ENCODE data around the gene HOXB8.

The HOXB8 gene

DNA sequence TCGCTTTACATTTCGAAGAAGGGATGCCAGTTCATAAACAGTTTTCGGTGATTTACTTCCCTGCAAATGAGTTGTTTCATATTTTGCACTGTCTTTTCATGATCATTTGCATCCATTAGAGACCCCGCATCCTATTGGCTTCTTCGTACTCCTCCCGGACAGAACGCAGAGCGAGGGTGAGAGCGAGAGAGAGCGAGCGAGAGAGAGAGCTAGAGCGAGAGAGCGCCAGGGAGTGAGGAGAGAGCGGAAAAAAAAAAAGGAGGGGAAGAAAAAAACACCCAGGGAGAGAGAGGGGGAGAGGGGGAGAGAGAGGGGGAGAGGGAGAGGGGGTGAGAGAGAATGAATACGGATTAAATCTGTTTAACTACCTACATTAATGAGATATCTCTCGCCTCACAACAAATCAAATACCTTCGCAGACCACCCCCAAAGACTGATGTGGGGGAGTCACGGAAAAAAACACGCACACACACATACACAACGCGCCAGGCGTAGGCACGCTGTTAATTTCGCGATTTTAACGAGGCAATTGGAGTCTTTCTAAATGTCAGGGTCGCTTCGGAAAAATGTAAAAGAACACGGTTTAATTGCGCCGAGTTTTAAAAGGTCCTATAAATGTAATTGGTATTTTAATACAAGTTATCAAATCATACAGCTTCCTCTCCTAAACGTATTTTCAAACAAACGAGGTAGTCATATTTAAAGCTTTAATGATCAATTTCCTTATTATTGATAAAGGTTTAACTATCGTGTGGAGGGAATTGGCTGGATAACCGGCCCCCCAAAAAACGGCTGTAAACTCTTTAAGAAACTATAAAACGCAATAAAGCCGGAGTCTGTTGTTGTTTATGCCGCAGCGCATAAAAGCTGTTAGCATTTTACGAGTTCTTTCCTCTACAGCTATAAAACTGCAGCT is at the start of gene HOXB8:
TSS of gene HOXB8 (minus strand) at position 246 of the 916 bp plus-strand sequence. CDS start 588 bp downstream, outside the sequence.
- no peak for DNase-seq

DNA sequence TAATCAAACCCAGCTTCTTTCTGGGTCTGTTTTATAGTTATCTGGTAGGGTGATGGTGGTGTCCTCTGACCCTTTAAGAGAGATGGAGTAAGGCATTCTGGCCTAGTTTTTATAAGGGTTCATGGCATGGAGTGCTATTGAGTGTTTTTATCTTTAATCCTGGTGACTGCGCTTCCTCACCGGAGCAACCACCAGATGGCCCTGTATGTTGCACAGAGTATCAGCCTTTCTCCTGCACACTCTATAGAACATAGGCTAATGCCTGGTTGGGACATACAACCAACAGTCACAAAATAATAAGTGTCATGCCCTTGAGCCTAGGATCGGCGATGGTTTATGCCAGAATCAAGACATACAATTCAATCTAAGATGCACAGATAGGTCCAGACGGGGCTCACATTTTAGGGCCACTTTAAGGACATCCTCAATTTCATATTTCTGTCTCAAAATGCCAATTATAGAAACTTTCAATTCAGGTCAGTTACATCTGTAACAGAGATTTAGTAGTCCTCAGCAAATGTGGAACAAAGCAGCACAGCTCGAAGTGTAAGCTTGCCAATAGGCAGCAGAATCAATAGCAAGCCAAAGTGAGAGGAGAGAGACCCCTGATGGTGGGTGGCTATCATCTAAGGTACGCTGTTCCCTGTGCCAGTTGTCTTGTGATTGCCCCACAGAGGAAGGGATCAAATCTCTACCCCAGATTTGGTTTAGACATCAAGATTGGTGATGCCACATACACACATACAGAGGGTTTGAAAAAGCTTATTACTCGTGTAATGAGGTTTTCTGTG is 48.2 kb upstream of the HOXB8 start:
- DNase-seq: no peak

GRCh38 chr17:48655913-48656312 is 40.8 kb upstream of the HOXB8 start:
- DNase-seq: no peak

GRCh38 chr17:48649741-48650140 is 34.6 kb upstream of the HOXB8 start:
- no peak for DNase-seq

DNA sequence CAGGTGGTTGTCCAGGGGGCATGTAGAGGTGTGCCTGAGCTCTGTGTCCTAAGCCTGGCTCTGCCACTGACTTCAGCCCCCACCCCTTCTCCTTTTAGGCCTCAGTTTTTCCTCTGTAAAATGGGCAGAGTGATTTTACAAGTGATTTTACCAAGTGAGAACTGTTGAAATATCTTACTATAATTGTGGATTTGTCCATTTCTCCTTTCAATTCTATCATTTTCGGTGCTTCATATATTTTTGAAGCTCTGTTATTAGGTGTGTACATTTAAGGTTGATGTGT is 32.8 kb upstream of the HOXB8 start:
- no peak for DNase-seq

DNA sequence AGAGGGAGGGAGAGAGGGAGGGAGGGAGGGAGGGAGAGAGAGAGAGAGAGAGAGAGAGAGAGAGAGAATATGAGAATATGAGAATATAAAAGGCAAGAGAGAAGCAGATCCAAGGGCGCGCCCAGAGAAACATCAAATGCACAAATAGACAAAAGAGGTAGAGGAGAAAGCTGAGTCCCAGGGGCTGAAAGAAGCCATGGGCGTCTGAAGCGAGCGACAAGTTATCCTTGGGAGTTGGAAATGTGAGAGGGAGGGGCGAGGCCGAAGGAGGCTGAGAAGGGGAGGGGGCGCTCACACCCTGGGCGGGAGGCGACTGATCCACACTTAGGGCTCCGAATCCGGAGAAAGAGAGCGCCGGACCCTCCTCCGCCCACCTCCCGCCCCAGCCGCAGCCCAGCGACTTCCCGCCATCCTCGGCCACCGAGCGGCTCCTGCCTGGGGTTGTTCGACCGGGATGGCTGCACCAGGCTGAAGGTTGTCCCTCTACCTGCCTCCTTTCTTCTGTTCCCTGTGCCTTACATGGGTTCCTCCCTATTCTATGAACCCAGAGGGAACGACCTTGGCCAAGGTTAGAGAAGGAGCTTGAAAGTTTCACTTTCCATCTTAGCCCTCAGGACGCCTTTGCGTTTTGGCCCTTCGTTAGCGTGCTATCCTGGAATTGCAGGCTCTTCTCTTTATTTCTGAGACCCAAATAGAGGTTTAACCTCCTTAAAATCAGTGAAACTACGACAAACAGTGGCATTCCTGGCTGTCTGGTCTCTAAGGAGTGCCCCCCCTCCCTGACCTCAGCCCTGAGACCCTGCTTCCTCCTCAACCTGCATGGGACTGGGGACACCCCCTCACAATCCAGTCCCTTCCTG is 32.2 kb upstream of the HOXB8 start:
- no peak for DNase-seq

- DNase-seq: peak; percentile 36
Observed at GRCh38 chr17:48646183-48647102, 31.4 kb upstream of the HOXB8 start.

DNA sequence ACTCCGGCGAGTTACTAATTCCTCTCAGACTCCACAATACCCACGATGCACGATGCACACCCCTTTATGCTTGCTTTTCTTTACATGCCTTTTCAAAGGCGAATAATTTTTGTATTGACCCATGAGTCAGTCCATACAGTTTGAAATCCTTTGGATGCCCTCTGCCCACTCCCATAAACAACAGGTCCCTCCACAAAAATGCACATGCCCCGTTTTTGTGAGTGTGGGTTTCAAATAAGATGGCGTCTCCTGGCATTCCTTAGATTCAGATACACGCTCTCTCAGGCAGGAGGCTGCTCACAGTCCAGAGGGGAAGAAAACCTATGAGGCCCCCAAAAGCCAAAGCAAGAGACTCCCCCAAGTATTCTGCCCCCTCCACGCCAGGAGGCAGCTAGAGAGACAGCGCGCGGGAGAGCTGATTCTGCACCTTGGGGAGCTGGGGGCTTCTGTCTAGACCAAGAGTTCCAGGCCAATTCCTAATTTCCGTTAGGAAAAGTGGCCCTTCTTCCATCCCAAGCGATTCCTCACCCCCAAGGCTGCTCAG is 30.6 kb upstream of the HOXB8 start:
- no peak for DNase-seq

- no peak for DNase-seq
Observed at GRCh38 chr17:48644910-48645557, 29.9 kb upstream of the HOXB8 start.

DNA sequence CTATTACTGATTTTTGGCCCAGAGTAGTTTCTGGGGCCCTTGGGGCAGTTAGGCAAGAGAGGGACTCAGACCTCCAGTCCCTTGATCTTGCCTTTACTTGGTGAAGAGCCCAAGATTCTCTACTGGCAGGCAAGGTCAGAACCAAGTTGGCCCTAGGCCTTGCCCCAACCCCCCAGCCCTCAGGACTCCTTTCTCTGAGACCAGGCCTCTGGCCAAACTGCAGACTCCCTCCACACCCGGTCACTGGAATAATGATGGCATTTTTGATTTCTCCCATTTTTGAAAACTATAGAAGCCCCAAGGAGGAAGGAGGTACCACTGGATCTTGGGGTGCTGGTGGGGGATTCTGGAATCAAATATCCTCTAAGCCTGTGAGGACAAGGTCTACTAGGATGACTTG is 29.1 kb upstream of the HOXB8 start:
- DNase-seq: no peak

DNA sequence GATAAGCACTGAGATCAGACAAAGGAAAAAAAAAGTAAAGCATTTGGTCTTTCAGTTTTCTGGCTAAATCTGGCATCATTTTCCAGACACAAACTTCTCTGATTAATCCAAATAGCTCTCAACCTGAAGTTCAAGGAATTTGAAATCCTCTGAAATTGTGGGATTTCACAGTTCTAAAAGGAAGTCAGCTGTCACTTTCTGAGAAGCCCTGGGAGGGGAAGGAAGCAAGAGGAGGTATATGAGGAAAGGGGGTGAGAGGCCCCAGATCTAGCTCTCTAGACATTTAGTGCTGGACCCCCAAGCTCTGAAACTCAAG is 28.6 kb upstream of the HOXB8 start:
- no peak for DNase-seq

DNA sequence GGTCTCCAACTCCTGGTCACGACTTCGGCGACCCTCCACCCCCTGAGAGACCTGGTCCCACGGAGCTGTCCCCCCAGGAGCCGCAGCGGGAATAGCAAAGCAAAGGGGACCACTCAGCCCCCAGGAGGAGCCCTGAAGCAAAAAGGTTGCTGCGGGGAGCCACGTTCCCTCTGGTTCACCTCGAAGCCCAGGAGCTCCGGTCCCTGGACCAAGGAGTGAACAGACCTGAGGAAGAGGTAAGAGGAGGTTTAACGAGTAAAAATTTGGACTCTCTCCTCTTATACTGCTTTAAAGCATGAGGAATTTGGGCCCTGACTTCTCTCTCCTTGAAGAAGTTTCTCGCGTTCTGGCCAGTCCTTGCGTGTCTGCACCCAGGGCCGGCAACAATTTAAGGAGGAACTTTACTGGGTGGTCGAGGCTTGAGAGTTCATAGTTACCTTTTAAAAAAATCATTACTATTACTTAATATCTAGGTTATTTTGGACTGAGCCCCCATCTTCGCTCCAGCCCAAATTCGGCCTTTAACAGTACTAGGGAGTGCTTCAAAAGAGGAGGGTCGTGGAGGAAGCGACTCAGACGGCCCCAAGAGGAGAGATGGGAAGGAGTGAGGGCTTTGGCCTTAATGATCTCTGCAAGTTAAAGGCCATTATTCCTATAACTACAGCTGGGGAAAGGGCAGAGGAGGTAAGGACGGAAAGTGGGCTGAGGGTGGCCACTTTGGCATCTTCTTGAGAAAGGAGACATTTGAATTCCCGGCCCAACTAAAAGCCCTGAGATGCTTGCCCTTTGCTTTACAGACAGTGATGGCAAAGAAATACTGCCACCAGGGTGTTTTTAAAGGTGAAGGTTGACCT is 28.0 kb upstream of the HOXB8 start:
- DNase-seq: no peak

GRCh38 chr17:48642059-48642842 is 27.2 kb upstream of the HOXB8 start:
- no peak for DNase-seq

DNA sequence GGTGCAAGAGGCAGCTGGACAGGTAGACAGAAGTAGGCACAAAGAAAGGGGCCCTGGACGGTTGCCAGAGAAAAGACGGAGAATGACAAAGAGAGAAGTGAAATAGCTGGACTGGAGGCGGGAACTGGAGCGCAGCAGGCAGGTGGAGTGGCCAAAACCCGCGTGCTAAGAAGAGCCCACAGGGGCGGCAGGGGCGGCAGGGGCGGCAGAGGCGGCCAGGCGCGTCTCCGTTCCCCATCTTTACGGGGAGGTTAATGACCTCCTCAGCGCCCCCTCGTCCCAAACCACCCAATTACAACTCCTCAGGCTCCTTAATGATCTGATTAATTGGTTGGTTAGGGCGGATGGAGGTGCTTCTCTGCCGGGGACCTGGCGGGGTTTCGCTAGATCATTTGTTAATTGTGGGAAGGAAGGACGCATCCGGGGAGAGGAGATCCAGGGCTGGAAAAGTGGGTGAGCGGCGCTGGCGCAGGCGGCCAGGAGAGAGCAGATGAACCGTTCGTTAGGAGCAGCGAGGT is 26.5 kb upstream of the HOXB8 start:
- no peak for DNase-seq

GRCh38 chr17:48640858-48641180 is 25.7 kb upstream of the HOXB8 start:
- DNase-seq: no peak

- no peak for DNase-seq
Observed at GRCh38 chr17:48639982-48640857, 25.1 kb upstream of the HOXB8 start.

DNA sequence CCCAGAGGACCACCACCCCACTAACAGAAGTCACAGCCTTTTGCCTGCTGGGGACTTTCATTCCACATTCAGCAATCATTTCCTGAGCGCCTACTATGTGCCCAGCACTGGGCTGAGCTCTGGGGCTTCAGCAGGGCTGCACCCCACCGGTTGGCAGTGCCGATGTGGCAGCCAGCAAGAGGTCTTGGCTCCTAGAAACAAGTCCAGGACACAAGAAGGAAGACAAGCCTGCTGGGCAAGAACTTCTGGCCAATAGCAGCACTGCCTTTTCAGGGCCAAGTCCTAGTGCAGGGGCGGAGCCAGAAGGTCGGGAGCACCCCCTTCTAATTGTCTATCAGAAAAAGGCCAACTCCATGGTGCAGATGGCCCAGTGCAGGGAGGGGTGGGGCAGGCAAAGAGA is 24.0 kb upstream of the HOXB8 start:
- DNase-seq: no peak
